COLO668 (cell line): Measurements from ENCODE around the gene THSD7A.
"Not testable (repeated sequence)": the region's sequence is repeated elsewhere in the genome, so short reads cannot be mapped to it uniquely, and the experiment has no call there.

Experiments used
- DNase-seq: peaks from one replicate; lab custom pipeline; 2025; ENCODE audit not compliant: unreplicated experiment; lab: John Stamatoyannopoulos, UW

The THSD7A gene

DNA sequence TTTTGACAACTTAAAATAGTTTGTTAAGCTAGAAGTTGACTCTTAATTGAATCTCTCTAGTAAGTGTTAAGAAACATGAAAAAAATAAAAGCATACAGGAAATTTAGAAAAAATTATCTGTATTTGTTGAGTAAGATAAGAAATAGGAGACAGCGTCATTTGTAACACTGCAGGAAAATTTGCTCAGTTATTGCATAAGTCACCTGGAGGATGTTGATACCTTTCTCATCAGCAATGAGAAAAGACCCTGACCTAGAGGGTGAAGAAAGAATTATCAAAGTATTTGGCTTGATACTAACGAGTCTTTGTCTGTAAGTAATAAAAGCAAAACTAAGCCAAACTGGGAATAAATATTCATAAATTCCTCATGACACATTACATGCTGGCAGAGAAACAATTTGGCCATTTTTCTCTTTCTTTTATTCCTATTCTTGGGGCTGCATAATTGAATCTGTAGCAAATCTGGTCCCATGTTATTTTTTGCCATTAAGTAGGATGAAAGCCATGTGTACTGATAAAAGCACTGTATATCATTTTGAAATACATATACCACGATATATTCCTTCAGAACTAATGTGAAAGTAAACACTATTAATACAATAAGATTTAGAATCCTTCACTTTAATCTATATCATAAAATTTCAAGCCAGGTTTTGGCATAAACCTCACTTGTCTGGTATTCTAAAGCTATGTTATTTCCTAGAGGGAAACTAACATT, 362.8 kb downstream of the THSD7A start:
- DNase-seq = no peak

- no peak for DNase-seq
These were observed 365.4 kb downstream of the THSD7A start for GRCh38 chr7:11466517-11467105.

DNA sequence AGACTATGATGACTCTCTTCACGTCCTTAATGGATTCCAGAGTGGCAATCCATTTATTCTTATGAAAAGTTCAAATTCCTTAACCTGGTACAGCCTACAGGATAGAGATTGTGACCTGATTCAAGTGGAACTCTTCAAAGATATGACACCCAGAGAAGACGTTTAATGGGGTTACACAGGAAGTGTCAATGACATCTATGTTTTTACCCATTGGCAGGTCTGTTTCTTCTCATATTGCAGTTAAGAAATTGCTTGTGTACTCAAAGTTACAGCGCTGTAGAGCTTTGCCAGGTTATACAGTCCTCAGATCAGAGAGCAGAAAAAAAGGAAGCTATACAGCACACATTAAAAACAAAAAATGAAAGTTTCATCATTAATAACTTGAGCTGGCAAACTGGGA, 367.4 kb downstream of the THSD7A start:
- DNase-seq = no peak

GRCh38 chr7:11461946-11462345, 370.1 kb downstream of the THSD7A start:
- no peak for DNase-seq

GRCh38 chr7:11458736-11459483, 373.1 kb downstream of the THSD7A start:
- no peak for DNase-seq

DNA sequence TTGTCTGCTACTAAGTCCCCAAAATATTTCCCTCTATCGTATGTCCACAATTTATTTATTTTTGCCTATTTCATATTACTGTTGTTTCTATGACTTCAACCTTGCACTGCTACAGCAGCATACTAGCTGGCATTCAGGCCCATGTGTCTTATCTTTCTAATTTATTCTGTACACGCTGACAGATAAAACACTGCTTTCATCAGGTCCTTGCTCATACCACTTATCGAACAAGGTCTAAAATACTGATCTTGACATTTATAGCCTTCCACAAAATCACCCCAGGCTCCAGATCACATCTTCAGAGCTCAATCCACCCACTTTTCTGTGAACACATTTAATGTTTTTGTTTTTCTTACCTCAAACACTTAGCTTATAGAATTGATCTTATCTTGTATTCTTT, 374.6 kb downstream of the THSD7A start:
- no peak for DNase-seq

DNA sequence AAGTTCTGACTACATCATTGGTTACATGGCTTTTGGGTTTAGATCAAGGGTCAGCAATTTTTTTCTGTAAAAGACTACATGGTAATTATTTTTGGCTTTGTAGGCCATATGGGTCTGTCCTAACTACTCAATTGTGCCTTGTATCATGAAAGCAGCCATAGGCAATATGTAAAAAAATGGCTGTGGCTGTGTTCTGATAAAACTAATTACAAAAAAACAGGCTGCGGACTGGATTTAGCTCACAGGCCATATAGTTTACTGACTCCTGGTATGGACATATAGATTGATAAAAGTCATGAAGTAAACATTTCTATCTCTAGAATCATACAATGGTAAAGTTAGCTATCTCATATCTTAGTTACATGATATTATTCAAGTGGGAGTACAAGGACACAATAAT, 375.4 kb downstream of the THSD7A start:
- no peak for DNase-seq

DNA sequence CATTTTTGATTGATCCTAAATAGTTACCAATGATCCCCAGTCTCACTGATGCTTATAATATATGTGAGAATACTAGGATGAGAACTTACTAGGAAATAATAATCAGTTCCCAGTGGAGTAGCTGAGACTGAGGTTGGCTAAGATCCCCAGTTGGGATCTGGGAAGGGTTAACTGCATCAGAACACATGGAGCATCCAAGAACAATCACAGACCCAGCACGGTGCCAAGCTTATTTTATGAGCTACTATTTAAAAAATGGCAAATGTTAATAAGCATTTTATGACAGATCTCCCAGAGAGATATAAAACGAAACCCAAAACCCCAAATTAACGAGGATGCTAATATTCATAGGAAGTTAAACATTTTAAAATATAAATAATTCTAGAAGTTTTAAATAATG, 379.5 kb downstream of the THSD7A start:
- DNase-seq = no peak

- no peak for DNase-seq
These were observed 381.7 kb downstream of the THSD7A start for GRCh38 chr7:11450281-11450680.

DNA sequence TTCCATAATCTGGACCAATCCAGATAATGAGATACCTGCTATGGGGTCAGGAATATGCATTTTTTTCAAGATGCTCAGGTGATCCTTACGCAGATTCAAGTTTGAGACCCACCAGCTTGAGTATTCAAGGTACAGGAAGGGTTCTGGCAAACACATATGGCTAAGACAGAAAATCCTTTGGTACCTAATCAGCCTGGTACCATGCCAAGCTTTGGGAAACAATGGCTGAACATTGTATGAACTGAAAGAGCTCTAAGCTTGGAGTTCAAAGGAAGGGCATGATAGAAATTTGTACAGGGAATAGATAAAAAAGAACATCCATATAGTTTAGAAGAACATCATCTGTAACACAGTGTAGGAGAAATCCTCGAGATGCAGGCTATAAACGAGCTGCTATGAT, 382.7 kb downstream of the THSD7A start:
- no peak for DNase-seq

GRCh38 chr7:11448323-11448722, 383.7 kb downstream of the THSD7A start:
- no peak for DNase-seq

DNA sequence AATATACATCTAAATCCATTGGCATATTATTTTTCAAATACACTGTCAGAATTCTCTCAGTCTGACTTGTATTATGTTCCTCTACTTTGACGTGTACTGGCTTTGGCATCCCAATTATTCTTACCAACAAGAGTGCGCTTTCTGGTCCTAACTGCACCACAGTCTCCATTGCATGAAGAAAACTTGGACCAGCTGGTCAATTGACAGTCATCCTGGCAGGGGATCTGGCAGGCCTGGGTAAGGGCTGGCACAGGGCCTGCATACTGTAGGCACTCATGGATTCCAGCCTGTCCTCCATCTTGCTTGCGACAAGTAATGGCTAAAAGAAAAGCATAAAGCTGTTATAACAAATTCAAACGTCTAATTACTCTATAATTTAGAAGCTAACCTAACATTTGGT, 384.9 kb downstream of the THSD7A start:
- DNase-seq = no peak

DNA sequence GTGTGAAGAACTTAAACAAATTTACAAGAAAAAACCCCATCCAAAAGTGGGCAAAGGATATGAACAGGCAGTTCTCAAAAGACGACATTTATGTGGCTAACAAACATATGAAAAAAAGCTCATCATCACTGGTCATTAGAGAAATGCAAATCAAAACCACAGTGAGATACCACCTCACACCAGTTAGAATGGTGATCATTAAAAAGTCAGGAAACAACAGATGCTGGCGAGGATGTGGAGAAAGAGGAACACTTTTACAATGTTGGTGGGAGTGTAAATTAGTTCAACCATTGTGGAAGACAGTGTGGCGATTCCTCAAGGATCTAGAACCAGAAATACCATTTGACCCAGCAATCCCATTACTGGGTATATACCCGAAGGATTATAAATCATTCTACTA, 388.1 kb downstream of the THSD7A start:
- not testable (repeated sequence) for DNase-seq

GRCh38 chr7:11437994-11438393, 394.0 kb downstream of the THSD7A start:
- no peak for DNase-seq

DNA sequence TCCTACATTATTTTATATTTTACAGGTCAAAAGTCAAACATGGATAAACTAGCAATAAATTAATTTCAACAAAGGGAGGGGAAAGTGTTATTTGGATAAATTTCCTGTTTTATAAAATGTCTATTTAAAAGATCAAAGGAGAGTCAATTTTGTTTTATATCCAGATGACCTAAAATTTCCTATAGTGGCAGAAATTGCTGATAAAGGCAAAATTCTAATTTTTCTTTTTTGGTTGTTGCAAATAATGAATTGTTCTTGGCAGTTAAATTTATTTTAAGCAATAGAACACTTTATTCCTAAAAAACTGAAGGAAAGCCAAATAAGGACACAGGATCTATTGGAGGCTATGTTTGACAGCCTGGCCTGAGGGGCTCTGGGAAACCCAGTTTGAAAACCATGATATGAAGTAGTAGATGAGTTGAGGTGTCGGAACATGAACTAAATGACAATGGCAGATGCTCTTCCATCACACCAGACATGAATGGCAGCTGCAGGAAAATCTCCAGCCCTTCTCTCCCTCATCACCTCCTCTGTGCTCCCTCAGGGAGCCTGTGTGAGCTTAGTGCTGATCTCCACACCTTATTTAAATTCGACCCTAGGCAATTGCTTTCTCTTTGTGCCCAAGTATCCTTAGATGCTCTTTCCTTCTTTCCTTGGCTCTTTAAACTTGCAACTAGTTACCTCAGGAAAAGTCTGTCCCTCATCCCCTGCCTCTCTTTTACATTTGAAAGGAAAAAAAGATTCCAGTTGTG, 395.0 kb downstream of the THSD7A start:
- no peak for DNase-seq

- DNase-seq = no peak
These were observed 395.7 kb downstream of the THSD7A start for GRCh38 chr7:11436316-11436715.

- DNase-seq = no peak
These were observed 397.6 kb downstream of the THSD7A start for GRCh38 chr7:11434366-11434765.

DNA sequence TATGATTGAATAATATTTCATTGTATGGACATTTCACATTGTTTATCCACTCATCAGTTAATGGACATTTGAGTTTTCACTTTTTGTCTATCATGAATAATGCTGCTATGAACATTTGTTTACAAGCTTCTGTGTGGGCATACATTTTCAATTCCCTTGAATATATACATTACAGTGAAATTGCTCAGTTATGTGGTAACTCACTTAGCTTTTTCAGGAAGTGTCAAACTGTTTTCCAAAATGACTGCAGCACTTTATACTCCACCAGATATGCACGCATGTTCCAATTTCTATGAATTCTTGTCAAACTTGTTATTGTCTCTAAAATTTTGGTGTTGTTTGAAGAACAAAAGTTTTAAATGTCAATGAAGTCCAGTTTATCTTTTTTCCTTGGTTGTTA, 401.2 kb downstream of the THSD7A start:
- no peak for DNase-seq

DNA sequence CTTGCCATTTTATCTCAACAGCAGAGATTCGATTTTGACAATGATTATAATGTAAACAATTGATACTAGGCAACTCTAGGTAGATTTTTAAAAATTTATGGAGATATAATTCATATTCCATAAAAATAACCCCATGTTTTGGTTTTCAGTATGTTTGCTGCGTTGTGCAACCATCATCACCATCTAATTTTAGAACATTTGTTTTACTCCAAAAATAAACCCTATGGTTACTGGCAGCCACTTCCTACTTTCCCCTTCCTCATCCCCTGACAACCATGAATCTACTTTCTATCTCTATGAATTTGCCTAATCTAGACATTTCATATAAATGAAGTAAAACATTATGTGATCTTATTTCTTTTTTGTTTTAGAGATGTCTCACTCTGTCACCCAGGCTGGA, 401.9 kb downstream of the THSD7A start:
- DNase-seq = no peak

- no peak for DNase-seq
These were observed 403.0 kb downstream of the THSD7A start for GRCh38 chr7:11428877-11429581.

- peak; percentile 12 for DNase-seq
These were observed 404.2 kb downstream of the THSD7A start for GRCh38 chr7:11427686-11428273.
